Measurements from ENCODE around the gene MCF2L. TPM values are rescaled to one million over a fixed set of nuclear protein-coding genes. Genes with fewer than 3 reads are reported as not detected.

The MCF2L gene
- total RNA-seq, 1 donor from 2014 or later = 40.4 TPM

DNA sequence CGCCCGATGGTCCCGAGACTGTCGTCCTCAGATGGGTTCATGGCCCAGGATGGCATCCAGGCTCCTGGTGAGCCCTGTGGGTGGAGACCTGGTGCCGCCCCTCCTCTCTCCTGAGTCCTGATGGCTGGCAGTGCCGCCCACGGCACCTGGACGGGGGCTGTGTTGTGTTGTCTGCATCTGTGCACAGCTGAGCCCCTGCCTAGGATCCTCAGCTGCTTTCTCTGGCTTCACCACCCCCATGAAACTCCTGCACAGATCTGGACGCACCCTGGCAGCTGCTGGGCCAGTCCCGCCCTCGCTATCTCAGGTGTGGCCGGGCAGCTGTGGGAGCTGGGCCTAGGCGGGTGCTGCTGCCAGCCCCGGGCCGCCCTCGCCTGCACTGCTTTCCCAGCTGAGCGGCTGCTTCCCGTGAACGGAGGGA, 27.7 kb downstream of the MCF2L start:
- peaks cover 13% of the 10 kb centered on the region for H3F3A ChIP-seq (ENCODE audit: low read depth)
- no peaks in the 10 kb centered on the region for H3K36me3 ChIP-seq
- no peaks in the 10 kb centered on the region for H3K79me2 ChIP-seq (ENCODE audit: low read depth)
- H3K27me3 Mint-ChIP-seq (ENCODE audit: insufficient read depth, low read depth) = peaks cover 13% of the 10 kb centered on the region
- no peak overlapping the region for H3K9ac ChIP-seq
- no peak overlapping the region for H3K27ac ChIP-seq
- H4K20me1 ChIP-seq (ENCODE audit: low read depth) = peaks cover 87% of the 10 kb centered on the region
- H2AFZ ChIP-seq (replicated peaks) = no peak overlapping the region
- no peaks in the 10 kb centered on the region for H3K27me3 ChIP-seq
- H3K36me3 Mint-ChIP-seq = no peaks in the 10 kb centered on the region
- H3K4me2 ChIP-seq = no peak overlapping the region
- peaks cover 54% of the 10 kb centered on the region for H3K4me1 Mint-ChIP-seq
- DNase-seq (ENCODE audit: low spot score) = no peak
- no peak overlapping the region for H3K4me3 ChIP-seq
- no peak overlapping the region for H3K4me3 Mint-ChIP-seq
- H3K9me3 Mint-ChIP-seq = no peaks in the 10 kb centered on the region
- TF ChIP-seq EZH2phosphoT487 (IDR thresholded peaks at IDR 0.05) (no peak), EZH2 (IDR thresholded peaks at IDR 0.05) (no peak)
- TF ChIP-seq, protein P1, sequence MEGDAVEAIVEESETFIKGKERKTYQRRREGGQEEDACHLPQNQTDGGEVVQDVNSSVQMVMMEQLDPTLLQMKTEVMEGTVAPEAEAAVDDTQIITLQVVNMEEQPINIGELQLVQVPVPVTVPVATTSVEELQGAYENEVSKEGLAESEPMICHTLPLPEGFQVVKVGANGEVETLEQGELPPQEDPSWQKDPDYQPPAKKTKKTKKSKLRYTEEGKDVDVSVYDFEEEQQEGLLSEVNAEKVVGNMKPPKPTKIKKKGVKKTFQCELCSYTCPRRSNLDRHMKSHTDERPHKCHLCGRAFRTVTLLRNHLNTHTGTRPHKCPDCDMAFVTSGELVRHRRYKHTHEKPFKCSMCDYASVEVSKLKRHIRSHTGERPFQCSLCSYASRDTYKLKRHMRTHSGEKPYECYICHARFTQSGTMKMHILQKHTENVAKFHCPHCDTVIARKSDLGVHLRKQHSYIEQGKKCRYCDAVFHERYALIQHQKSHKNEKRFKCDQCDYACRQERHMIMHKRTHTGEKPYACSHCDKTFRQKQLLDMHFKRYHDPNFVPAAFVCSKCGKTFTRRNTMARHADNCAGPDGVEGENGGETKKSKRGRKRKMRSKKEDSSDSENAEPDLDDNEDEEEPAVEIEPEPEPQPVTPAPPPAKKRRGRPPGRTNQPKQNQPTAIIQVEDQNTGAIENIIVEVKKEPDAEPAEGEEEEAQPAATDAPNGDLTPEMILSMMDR (IDR thresholded peaks at IDR 0.05) = no peak
- H3K9me3 ChIP-seq (ENCODE audit: low read depth) = no peaks in the 10 kb centered on the region
- H3K27ac Mint-ChIP-seq = no peak overlapping the region
- peaks cover 13% of the 10 kb centered on the region for H3K4me1 ChIP-seq

DNA sequence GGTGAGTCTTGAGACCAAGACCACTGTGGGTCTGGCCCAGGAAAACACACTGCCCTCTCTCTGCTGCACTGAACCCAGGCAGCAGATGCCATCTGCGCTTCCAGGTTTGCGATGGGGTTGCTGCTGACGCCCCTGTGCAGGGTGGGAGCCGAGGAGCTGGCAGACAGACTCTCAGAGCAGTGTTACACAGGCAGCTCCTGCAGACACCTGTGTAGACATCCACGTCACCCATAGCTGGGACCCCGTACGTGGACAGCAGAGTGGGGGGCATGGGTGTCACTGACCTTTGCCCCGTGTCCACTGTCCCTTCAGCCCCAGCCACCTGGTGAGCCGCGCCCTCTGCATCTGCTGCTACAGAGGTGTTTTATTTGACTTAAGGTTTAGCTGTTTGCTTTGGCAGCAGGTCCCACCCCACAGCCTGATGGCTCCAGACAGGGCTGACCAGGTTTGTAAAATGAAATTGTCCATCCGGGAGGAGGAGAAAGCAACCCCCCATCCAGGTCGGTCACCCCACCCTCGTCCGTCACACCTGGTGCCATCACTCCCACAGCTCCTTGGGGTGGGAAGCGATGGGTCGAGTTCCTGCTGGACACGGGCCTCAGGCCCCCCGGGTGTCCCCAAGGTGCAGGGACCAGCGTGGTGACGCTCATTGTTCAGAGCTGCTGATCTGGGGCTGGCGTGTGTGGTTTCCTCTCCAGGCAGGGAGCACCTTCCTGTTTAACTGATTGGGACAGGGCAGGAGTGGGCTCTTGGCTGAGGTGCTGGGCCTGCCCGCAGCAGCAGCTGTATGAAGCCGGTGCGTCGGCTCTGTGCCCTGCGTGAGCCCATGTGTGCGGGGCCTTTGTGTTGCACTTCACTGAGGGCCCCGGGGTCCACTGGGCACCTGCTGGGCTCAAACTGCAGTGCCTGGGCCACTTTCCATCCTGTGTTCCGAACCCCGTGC, 28.4 kb downstream of the MCF2L start:
- no peaks in the 10 kb centered on the region for H3K36me3 Mint-ChIP-seq

DNA sequence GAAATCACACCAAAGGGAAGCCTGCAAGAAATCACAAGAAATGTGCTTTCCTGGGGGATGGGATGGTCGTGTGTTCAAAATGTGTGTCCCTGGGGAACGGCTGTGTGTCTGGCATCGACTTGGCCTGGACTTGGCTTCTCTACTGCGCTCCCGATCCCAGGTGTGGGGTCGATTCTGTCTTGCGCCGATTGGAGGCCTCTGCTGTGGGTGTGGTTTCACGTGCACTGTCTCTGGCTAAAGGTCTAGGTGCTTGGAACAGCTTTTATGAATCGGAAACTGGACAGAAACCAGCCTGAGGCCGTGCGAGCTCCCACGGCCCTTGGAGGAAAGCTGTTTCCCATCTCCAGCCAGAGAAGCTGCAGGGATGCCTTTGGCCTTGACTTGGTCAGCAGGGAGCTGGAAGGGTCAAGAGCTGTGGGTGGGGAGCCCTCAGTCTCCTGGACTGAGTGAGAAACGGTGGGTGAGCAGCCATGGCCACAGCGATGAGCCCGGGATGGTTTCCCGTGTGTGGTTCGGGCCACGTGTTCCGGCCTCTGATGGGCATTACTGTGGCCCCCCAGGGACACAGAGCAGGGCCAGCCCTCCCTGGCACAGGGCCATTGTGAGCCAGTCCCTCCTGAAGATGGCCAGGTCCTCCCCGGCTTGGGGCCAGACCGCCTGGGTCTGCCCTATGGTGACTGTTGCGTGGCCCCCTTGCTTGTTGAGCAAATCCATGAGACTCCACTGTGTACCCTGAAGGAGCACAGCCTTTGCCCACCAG, 29.7 kb downstream of the MCF2L start:
- Mint-ChIP-seq H3K4me3 (no peak overlapping the region), H3K27me3 (ENCODE audit: insufficient read depth, low read depth) (peaks cover 16% of the 10 kb centered on the region), H3K9me3 (no peaks in the 10 kb centered on the region), H3K36me3 (no peaks in the 10 kb centered on the region), H3K27ac (peak overlapping the region; percentile 83), H3K4me1 (peaks cover 54% of the 10 kb centered on the region)
- H2AFZ ChIP-seq (replicated peaks) = no peak overlapping the region
- H3K79me2 ChIP-seq (ENCODE audit: low read depth) = peaks cover 12% of the 10 kb centered on the region
- H3K4me3 ChIP-seq = no peak overlapping the region
- H3F3A ChIP-seq (ENCODE audit: low read depth) = peaks cover 17% of the 10 kb centered on the region
- TF ChIP-seq, protein P1 (IDR thresholded peaks at IDR 0.05) = no peak
- TF ChIP-seq EZH2phosphoT487 (IDR thresholded peaks at IDR 0.05) = no peak
- no peak for TF ChIP-seq EZH2 (IDR thresholded peaks at IDR 0.05)
- no peak overlapping the region for H3K9ac ChIP-seq
- no peaks in the 10 kb centered on the region for H3K27me3 ChIP-seq
- DNase-seq (ENCODE audit: low spot score) = no peak
- H3K9me3 ChIP-seq (ENCODE audit: low read depth) = no peaks in the 10 kb centered on the region
- no peaks in the 10 kb centered on the region for H3K36me3 ChIP-seq
- H4K20me1 ChIP-seq (ENCODE audit: low read depth) = peaks cover 77% of the 10 kb centered on the region
- no peak overlapping the region for H3K27ac ChIP-seq
- H3K4me2 ChIP-seq = no peak overlapping the region
- peaks cover 23% of the 10 kb centered on the region for H3K4me1 ChIP-seq

More for the DNA sequence above, 28.4 kb downstream of the MCF2L start:
- Histone ChIP-seq H3K4me3 (no peak overlapping the region), H3K4me2 (no peak overlapping the region), H3F3A (ENCODE audit: low read depth) (peaks cover 17% of the 10 kb centered on the region), H3K27ac (no peak overlapping the region), H3K79me2 (ENCODE audit: low read depth) (peaks cover 7% of the 10 kb centered on the region), H2AFZ (replicated peaks) (no peak overlapping the region), H3K9me3 (ENCODE audit: low read depth) (no peaks in the 10 kb centered on the region), H3K4me1 (peaks cover 21% of the 10 kb centered on the region), H4K20me1 (ENCODE audit: low read depth) (peaks cover 87% of the 10 kb centered on the region), H3K36me3 (no peaks in the 10 kb centered on the region), H3K9ac (no peak overlapping the region), H3K27me3 (no peaks in the 10 kb centered on the region)
- DNase-seq (ENCODE audit: low spot score) = no peak
- H3K4me1 Mint-ChIP-seq = peaks cover 55% of the 10 kb centered on the region
- H3K27me3 Mint-ChIP-seq (ENCODE audit: insufficient read depth, low read depth) = peaks cover 16% of the 10 kb centered on the region
- H3K4me3 Mint-ChIP-seq = no peak overlapping the region
- TF ChIP-seq EZH2 (IDR thresholded peaks at IDR 0.05) = no peak
- TF ChIP-seq, protein P1 (IDR thresholded peaks at IDR 0.05) = no peak
- no peak for TF ChIP-seq EZH2phosphoT487 (IDR thresholded peaks at IDR 0.05)
- H3K9me3 Mint-ChIP-seq = no peaks in the 10 kb centered on the region
- H3K27ac Mint-ChIP-seq = peak overlapping the region; percentile 83
